Stimulated activated CD8-positive, alpha-beta memory T cell treated with anti-CD3 and anti-CD28 coated beads, Interleukin-2, amount 100 ng/mL, for 48 hours (primary cell): Measurements from ENCODE around the gene PPIA.
A peak's percentile ranks its signal among the peaks of the same experiment; 100 is the strongest.
"Not testable (repeated sequence)": the region's sequence is repeated elsewhere in the genome, so short reads cannot be mapped to it uniquely, and the experiment has no call there.

Experiments used
- DNase-seq, 2 donors: peaks; one replicate each; pipeline ENCODE4 v3.0.0-alpha.2; 2020; ENCODE audit warnings: low read depth in 2 of 2

The PPIA gene

GRCh38 chr7:44827567-44827966 lies 31.1 kb downstream of the PPIA start:
- no peak for DNase-seq

- no peak for DNase-seq
Measured at GRCh38 chr7:44838751-44839150, 42.3 kb downstream of the PPIA start.

GRCh38 chr7:44842675-44843074 lies 46.2 kb downstream of the PPIA start:
- not testable (repeated sequence) for DNase-seq

DNA sequence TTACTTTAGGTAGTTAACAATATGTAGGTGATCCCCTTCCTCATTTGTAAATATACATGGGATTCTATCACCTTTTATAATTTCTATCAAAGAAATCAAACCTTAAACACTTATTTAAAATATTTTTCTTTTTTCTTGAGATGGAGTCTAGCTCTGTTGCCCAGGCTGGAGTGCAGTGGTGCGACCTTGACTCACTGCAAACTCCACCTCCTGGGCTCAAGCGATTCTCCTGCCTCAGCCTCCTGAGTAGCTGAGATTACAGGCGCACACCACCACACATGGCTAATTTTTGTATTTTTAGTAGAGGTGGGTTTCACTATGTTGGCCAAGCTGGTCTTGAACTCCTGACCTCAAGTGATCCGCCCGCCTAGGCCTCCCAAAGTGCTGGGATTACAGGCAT lies 47.0 kb downstream of the PPIA start:
- not testable (repeated sequence) for DNase-seq

DNA sequence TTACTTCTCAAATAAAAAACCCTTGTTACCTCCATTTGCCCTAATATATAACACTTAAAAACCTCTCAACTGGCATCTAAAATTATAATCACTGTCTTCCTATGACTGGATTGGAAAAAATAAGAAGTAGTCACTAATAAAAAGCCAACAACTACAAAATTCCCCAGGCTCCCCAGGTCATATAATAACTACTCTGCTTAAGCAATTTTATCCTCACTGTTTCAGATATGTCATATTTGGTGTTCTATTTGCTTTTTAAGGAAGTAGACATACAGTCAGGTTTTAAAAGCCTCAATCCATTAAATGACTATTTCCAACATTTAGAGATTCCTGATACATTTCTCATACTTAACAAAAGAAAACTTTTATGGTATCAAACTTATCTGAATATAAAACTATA lies 49.0 kb downstream of the PPIA start:
- DNase-seq = no peak

GRCh38 chr7:44846390-44846789 lies 49.9 kb downstream of the PPIA start:
- DNase-seq = not testable (repeated sequence)

- DNase-seq = no peak
Measured at GRCh38 chr7:44846816-44847508, 50.5 kb downstream of the PPIA start.

DNA sequence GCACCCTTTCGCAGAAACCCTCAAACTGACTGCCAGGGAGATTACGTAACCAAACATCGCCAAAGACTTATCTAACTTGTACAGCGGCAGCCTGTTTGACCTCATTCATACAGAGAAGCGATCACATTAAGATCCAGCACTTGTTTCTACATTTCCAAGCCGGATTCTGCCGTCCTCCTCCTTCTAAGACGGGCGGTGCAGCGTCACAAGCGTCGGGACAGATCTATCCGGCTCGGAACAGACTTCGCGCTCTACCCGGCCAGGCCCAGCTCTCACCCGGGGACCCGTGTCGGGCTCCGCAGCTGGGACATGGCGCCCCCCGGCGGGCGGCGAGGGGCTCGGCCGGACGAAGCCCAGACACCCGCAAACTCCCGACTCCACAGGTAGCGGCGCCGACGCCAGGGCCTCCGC lies 51.0 kb downstream of the PPIA start:
- DNase-seq = peak; percentile 73 to 78

- DNase-seq = peak; percentile 100
Measured at GRCh38 chr7:44847920-44848634, 51.6 kb downstream of the PPIA start, which contains the start of gene H2AZ2. Gene H2AZ2 (minus strand): TSS chr7:44848087. CDS start chr7:44847971, 116 bp downstream.

DNA sequence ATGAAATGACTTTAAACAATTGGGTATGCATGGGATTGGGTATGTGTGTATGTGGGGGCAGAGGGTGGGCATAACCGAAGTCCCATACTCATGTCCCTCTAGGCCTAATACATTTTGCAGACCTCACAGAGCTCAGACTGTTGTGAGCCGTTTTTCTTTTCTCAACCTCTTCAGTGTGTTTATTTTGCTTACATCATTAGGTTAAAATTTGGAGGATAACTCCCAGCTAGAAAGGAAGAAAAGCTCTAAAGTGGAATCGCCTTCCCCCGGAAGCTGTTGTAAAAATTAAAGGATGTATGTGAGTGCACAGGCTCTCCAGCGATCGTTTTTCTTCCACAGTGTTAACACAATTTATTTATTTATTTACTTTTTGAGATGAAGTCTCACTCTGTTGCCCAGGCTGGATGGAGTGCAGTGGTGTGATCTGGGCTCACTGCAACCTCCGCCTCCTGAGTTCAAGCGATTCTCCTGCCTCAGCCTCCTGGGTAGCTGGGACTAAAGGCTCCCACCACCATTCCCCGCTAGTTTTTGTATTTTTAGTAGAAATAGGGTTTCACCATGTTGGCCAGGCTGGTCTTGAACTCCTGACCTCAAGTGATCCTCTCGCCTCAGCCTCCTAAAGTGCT lies 52.9 kb downstream of the PPIA start:
- no peak for DNase-seq

GRCh38 chr7:44849885-44850544 lies 53.5 kb downstream of the PPIA start:
- DNase-seq = no peak

- DNase-seq = no peak
Measured at GRCh38 chr7:44852590-44852989, 56.1 kb downstream of the PPIA start.
